ENCODE results near the gene CEACAM16. TPM values are rescaled to one million over a fixed set of nuclear protein-coding genes. Genes with fewer than 3 reads are reported as not detected.
"Not testable (repeated sequence)": the region's sequence is repeated elsewhere in the genome, so short reads cannot be mapped to it uniquely, and the experiment has no call there.

CEACAM16 gene, protein sequence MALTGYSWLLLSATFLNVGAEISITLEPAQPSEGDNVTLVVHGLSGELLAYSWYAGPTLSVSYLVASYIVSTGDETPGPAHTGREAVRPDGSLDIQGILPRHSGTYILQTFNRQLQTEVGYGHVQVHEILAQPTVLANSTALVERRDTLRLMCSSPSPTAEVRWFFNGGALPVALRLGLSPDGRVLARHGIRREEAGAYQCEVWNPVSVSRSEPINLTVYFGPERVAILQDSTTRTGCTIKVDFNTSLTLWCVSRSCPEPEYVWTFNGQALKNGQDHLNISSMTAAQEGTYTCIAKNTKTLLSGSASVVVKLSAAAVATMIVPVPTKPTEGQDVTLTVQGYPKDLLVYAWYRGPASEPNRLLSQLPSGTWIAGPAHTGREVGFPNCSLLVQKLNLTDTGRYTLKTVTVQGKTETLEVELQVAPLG
- polyA plus RNA-seq (ENCODE audit: insufficient read length in 4 of 4), result not detected

DNA sequence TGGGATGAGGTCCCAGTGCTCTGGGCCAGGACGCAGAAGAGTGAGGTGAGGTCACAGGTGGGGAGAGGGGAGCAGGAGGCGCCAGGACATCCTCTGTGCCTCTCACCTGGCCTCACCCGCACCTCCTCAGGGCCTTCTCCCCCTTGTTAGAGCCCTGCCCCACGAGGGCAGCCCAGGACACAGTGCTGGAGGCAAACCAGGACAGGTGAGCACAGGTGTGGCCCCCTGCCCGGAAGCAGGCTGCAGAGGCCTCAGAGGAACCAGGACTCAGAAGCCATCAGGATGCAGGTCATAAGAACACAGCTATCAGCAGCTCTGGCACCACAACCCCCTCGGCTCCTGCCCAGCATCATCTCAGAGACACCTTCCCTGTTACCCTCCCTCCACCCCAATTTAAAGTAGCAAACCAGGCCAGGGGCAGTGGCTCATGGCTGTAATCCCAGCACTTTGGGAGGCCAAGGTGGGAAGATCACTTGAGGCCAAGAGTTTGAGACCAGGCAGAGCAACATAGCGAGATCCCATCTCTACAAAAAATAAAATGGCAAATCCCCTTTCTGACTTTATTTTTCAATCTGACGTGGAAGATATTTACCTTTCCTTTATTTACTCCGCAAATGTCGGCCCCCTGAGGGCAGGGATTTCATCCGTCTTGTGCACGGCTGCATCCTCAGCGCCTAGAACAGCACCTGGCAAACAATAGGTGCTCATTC lies at the start of gene CEACAM16:
CEACAM16 (plus strand) TSS at position 660 of the 710 bp plus-strand sequence. CDS start 2,306 bp downstream, outside the sequence.
- DNase-seq (ENCODE audit: low read depth in 4 of 4, low spot score in 3 of 4), result no peak

DNA sequence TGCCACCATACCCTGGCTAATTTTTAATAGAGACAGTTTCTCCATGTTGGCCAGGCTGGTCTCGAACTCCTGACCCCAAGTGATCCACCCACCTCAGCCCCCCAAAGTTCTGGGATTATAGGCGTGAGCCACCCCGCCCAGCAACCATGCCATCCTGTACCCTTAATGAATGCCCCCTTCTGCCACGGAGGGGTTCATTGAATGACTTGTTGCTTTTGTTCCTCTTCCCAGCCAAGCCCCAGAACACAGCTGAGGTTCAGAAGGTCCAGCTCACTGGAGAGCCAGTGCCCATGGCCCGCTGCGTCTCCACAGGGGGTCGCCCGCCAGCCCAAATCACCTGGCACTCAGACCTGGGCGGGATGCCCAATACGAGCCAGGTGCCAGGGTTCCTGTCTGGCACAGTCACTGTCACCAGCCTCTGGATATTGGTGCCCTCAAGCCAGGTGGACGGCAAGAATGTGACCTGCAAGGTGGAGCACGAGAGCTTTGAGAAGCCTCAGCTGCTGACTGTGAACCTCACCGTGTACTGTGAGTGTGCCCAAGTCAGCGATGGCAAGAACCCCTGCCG lies 49.3 kb upstream of the CEACAM16 start:
- no peak for DNase-seq (ENCODE audit: low read depth in 4 of 4, low spot score in 3 of 4)

GRCh38 chr19:44653343-44653742 lies 45.6 kb upstream of the CEACAM16 start:
- no peak for DNase-seq (ENCODE audit: low read depth in 4 of 4, low spot score in 3 of 4)

DNA sequence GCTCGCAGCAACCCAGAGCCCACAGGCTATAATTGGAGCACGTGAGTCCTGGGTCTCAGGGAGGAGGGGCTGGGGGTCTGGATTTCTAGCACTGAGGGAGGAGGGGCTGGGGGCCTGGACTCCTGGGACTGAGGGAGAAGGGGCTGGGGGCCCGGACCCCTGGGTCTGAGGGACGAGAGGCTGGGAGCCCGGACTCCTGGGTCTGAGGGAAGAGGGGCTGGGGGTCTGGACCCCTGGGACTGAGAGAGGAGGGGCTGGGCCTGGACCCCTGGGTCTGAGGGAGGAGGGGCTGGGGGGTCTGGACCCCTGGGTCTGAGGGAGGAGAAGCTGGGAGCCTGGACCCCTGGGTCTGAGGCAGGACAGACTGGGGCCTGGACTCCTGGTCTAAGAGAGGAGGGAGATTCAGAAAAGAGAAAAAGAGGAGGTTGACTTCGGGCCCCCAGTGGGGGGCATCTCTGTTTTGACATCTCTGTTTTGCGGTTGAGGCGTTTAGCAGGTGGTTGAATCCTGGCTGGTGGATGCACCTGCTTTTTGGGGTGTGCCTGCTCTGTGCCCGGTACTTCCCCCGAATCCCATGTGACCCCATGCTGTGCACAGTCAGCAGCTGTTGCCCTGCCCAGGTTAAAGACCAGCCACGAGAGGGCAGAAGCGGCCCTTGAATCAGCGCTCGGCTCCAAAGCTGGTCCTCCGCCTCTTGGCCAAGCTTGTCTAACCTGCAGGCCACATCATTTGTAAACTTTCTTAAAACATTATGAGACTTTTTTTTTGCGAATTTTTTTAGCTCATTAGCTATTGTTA lies 44.8 kb upstream of the CEACAM16 start:
- DNase-seq (ENCODE audit: low read depth in 4 of 4, low spot score in 3 of 4), result no peak

DNA sequence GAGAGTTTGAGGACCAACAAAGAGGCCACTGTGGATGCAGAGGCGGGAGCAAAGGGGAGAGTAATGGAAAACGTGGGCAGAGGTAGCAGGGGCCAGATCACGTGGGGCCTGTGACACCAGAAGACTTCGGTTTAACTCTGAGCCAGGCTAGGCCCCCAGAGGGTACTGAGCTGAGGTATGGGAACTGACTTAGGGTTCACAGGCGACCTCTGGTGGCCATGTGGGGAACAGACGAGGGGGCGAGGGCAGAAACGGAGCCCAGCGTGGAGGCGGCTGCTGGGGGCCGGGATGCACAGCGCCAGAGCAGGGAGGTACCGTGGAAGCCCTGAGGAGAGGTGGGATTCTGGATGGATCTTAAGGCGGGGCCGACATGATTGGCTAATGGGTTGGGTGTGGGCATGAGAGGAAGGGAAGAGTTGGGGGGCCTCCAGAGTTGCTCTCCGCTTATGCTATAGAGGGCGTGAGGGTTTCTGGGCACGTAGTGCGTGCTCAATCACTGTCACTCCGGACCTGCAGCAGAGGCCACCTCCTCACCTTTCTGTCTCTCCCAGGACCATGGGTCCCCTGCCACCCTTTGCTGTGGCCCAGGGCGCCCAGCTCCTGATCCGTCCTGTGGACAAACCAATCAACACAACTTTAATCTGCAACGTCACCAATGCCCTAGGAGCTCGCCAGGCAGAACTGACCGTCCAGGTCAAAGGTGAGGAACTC lies 41.6 kb upstream of the CEACAM16 start:
- no peak for DNase-seq (ENCODE audit: low read depth in 4 of 4, low spot score in 3 of 4)

DNA sequence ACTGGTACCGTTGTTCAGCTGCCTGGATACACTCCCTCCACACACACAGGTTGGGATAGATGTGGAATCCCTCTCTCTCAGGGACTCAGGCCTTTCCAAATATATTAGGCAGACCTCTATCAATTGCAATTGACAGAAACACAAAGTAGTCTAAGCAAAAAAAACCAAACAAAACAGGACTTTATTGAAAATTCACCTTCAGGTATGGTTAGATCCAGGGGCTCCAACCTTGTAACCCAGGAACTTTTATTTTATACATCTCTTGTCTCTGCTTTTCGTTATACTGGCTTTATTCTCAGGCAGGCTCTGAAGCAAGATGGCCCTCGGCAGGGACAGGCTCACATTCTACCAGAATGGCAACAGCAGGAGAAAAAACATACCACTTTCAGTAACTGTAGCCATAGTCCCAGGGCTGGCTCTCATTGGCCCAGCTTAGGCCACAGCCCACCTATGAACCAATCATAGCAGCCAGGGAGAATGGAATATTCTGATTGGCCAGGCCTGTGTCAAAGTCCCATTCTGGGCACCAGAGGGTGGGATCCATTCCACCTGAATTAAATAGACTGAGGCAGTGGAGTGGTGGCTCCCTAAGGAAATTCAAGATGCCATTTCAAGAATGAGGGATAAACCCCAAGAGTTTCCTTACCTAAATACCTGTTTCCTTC lies 40.8 kb upstream of the CEACAM16 start:
- no peak for DNase-seq (ENCODE audit: low read depth in 4 of 4, low spot score in 3 of 4)

- no peak for DNase-seq (ENCODE audit: low read depth in 4 of 4, low spot score in 3 of 4)
These were observed 38.9 kb upstream of the CEACAM16 start for GRCh38 chr19:44660081-44660480.

GRCh38 chr19:44661205-44661604 lies 37.7 kb upstream of the CEACAM16 start:
- DNase-seq (ENCODE audit: low read depth in 4 of 4, low spot score in 3 of 4), result no peak

DNA sequence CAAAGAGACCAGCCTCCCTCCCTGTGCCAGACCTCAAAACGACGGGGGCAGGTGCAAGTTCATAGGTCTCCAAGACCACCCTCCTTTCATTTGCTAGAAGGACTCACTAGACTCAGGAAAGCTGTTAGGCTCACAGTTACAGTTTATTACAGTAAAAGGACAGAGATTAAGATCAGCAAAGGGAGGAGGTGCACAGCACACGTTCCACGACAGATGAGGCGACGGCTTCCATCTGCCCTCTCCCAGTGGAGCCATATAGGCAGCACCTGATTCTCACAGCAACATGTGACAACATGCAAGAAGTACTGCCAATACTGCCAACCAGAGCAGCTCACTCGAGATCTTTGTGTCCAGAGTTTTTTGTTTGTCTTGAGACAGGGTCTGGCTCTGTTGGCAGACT lies 37.0 kb upstream of the CEACAM16 start:
- DNase-seq (ENCODE audit: low read depth in 4 of 4, low spot score in 3 of 4), result no peak

- no peak for DNase-seq (ENCODE audit: low read depth in 4 of 4, low spot score in 3 of 4)
These were observed 36.1 kb upstream of the CEACAM16 start for GRCh38 chr19:44662691-44663385.

GRCh38 chr19:44663996-44664395 lies 35.0 kb upstream of the CEACAM16 start:
- no peak for DNase-seq (ENCODE audit: low read depth in 4 of 4, low spot score in 3 of 4)

- DNase-seq (ENCODE audit: low read depth in 4 of 4, low spot score in 3 of 4), result no peak
These were observed 34.0 kb upstream of the CEACAM16 start for GRCh38 chr19:44664976-44665375.

GRCh38 chr19:44666852-44667556 lies 31.9 kb upstream of the CEACAM16 start:
- no peak for DNase-seq (ENCODE audit: low read depth in 4 of 4, low spot score in 3 of 4)

- no peak for DNase-seq (ENCODE audit: low read depth in 4 of 4, low spot score in 3 of 4)
These were observed 29.8 kb upstream of the CEACAM16 start for GRCh38 chr19:44668985-44669764.

GRCh38 chr19:44670027-44670426 lies 28.9 kb upstream of the CEACAM16 start:
- DNase-seq (ENCODE audit: low read depth in 4 of 4, low spot score in 3 of 4), result not testable (repeated sequence)

DNA sequence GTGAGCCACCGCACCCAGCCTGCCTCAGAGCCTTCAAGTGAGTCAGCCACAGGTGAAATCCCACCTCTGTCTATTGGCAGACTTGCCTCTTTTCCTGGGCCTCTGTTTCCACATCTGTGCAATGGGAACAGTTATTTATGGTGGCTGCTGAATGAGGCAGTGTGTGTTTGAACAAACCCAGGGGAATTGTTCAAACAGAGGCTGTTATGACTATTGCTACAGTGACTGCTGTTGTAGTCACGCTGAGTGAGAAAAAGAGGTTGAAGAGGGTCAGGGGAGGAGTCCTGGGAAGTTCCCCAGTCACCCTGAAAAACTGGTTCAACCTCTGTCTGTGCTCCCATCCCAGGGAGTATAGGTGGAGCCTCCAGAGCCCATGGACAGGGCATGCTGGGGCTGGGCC lies 27.6 kb upstream of the CEACAM16 start, which contains the start of gene CEACAM19:
CEACAM19 (plus strand) TSS at position 83 of the 400 bp plus-strand sequence. CDS start 450 bp downstream, outside the sequence.
- DNase-seq (ENCODE audit: low read depth in 4 of 4, low spot score in 3 of 4), result no peak

DNA sequence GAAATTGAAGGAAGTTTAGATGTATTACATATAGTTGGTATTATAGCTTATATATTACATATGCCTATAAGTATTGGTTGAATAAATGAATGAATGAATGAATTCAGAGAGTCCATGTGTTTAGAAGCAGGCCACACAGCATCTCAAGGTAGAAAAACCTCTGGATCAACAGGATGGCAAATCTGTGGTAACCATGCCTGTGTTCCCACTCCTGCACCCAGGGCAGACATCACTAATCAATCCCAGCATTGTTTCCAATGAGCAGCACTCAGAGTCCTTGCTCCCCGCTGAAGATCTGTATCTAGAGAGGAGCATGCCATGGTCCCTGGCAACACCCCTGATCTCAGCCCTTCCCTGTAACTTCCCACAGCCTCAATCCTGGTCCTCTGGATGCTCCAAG lies 26.7 kb upstream of the CEACAM16 start:
- no peak for DNase-seq (ENCODE audit: low read depth in 4 of 4, low spot score in 3 of 4)
